Heart left ventricle (tissue), 16 donors: ENCODE results near the gene GATA2. TPM values are rescaled to one million over a fixed set of nuclear protein-coding genes. Genes with fewer than 3 reads are reported as not detected.

ENCODE experiments used
- ATAC-seq, 4 donors: fragments of 200-7000 bp; cut with Tn5 transposase; one replicate each; pipeline ENCODE4 v1.9.1; 2020 to 2022; ENCODE audit warnings: moderate library complexity in 4 of 4, mild to moderate bottlenecking in 3 of 4, moderate number of reproducible peaks in 1 of 4
- DNase-seq, 5 donors: peaks; one replicate each; pipeline ENCODE4 v3.0.0-alpha.2; 2020
- H3K27ac ChIP-seq, 12 donors: fragments of 200-600 bp; sonication (generic) in 4 of 12; one replicate each; pipeline versions ENCODE4 v1.5.0 to v1.8.0; 2016 to 2022; ENCODE audit warnings: mild to moderate bottlenecking in 2 of 12
- H3K27me3 ChIP-seq, 9 donors: fragments of 200-600 bp; sonication (generic) in 2 of 9; one replicate each; pipeline versions ENCODE4 v1.5.1 to v1.8.0; 2016 to 2022; ENCODE audit warnings: mild to moderate bottlenecking in 3 of 9
- H3K36me3 ChIP-seq, 9 donors: fragments of 200-600 bp; sonication (generic) in 2 of 9; one replicate each; pipeline versions ENCODE4 v1.5.0 to v1.8.0; 2018 to 2022; ENCODE audit warnings: mild to moderate bottlenecking in 2 of 9
- H3K4me1 ChIP-seq, 12 donors: fragments of 200-600 bp; sonication (generic) in 4 of 12; one replicate each; pipeline versions ENCODE4 v1.5.0 to v1.8.0; 2016 to 2022; ENCODE audit warnings: mild to moderate bottlenecking in 3 of 12
- H3K4me3 ChIP-seq, 12 donors: fragments of 200-600 bp; sonication (generic) in 4 of 12; one replicate each; pipeline versions ENCODE4 v1.5.0 to v1.8.0; 2017 to 2022; ENCODE audit warnings: mild to moderate bottlenecking in 9 of 12, moderate library complexity in 4 of 12
- H3K9me3 ChIP-seq, 12 donors: fragments of 200-600 bp; sonication (generic) in 4 of 12; one replicate each; pipeline versions ENCODE4 v1.5.0 to v1.8.0; 2016 to 2022; ENCODE audit warnings: mild to moderate bottlenecking in 1 of 12
- CTCF ChIP-seq, 12 donors: fragments of 200-600 bp; sonication (generic) in 4 of 12; IDR thresholded peaks; one replicate each; pipeline versions ENCODE4 v1.5.0 to v1.8.0; 2018 to 2022; ENCODE audit warnings: antibody characterized with exemption in 12 of 12, mild to moderate bottlenecking in 5 of 12
- POLR2A ChIP-seq, 2 donors: fragments of 450-650 bp; IDR thresholded peaks; one replicate each; pipeline ENCODE4 v1.6.1; 2017; ENCODE audit warnings: antibody characterized with exemption in 2 of 2, mild to moderate bottlenecking in 2 of 2, moderate library complexity in 2 of 2
- WGBS, 4 donors: extraction: QIAGEN DNeasy Blood & Tissue Kit in 2 of 4; methylation state at CpG; one replicate each; pipeline versions ENCODE4 v1.1.5 to v1.1.7; 2013 to 2018; 5-methylcytosine and 5-hydroxymethylcytosine counted together
- intact Hi-C, 10 donors: fragments of 100-400 bp; cut with DNase I; formaldehyde crosslinking; loops; one replicate each; pipeline versions ENCODE4 v1.11.1 to v1.14.2; 2022
- polyA plus RNA-seq, 2 donors: library from polyadenylated mRNA; stranded (reverse); fragments of 200-250 nt; gene quantifications; one replicate each; pipeline ENCODE4 v1.2.3, GENCODE V29; 2013
- total RNA-seq, 9 donors: library from RNA; depleted of rRNA in 2 of 9; stranded (reverse); fragments of >200 nt in 2 of 9; fragmentation: NEBNext Ultra II Directional in 3 of 9; extraction: Animal tissue kit (Norgen Biotek cat#: 25700) in 3 of 9; gene quantifications; one replicate each; pipeline versions ENCODE4 v1.1.0 to v1.2.4, GENCODE V29; 2016 to 2023
- donor health status: ischemic (EF 13 %, LVEDD 7.1; RV severe dilation, severe dysfunction).
- donor health status: healthy with polysubstance abuse.
- donor health status: DM: no; HTN: yes; CAD: no.
- donor health status: DM: no; HTN: no; CAD: no.
- donor health status: ischemic (EF 25% LVEDD 6.9; RV normal size, moderate dysfunction).
- donor health status: ischemic (EF 25% LVEDD 5.7; RV mildly dilated, moderate dysfunction).
- donor health status: healthy.
- donor health status: DM: yes; HTN: yes; CAD: no.
- donor health status: ischemic (EF 35%, LVEDD 5.7; RV mildly dilated, moderate dysfunction).
- donor health status: nonischemic (EF 11% LVEDD 7.7; RV severe dilation, severe dysfunction).
- donor health status: DM: yes; HTN: yes; CAD: no.
- donor health status: PGD.
- donor health status: ischemic (EF 29% LVEDD 5.4; RV normal size, mild dysfunction).
- donor health status: nonischemic (EF 23%, LVEDD 6.1; RV moderate dilation, normal function).

The GATA2 gene
- total and polyA plus RNA-seq, 11 donors: 6.0 to 30.7 (median 12.8) TPM

GRCh38 chr3:128515967-128516366 lies 23.0 kb upstream of the GATA2 start:
- WGBS, 4 donors: 90 to 96% (median 94%) methylated on average over 1 of the region's 1 CpG
- Histone ChIP-seq H3K27me3 (peaks cover 0 to 13% (median 0%) of the 10 kb centered on the region in 9 donors), H3K4me3 (no peak overlapping the region), H3K27ac (no peak overlapping the region), H3K36me3 (no peaks in the 10 kb centered on the region), H3K4me1 (no peaks in the 10 kb centered on the region), H3K9me3 (peaks cover 0 to 24% (median 8%) of the 10 kb centered on the region in 12 donors)
- ATAC-seq (no peak), DNase-seq (no peak)
- intact Hi-C loops: no loop called here
- no peak for TF ChIP-seq POLR2A (IDR thresholded peaks at IDR 0.05)
- no peak for TF ChIP-seq CTCF (IDR thresholded peaks at IDR 0.05)

GRCh38 chr3:128508852-128509251 lies 15.9 kb upstream of the GATA2 start:
- 86 to 91% (median 89%) methylated on average over 1 to 5 of the region's 5 CpGs for WGBS, 4 donors
- DNase-seq (no peak), ATAC-seq (no peak)
- peaks cover 0 to 11% (median 3%) of the 10 kb centered on the region in 12 donors for H3K9me3 ChIP-seq
- TF ChIP-seq CTCF (IDR thresholded peaks at IDR 0.05): no peak
- no peak for TF ChIP-seq POLR2A (IDR thresholded peaks at IDR 0.05)
- H3K27me3 ChIP-seq: peaks cover 0 to 9% (median 0%) of the 10 kb centered on the region in 9 donors
- H3K4me1 ChIP-seq: no peaks in the 10 kb centered on the region
- H3K4me3 ChIP-seq: no peak overlapping the region
- intact Hi-C loops: loop anchor here in 2 of 10 donors (10.0 kb wide), 2 partner anchors 76 to 414 kb away; no protein-coding TSS in a partner anchor
- H3K27ac ChIP-seq: no peak overlapping the region
- no peaks in the 10 kb centered on the region for H3K36me3 ChIP-seq

- intact Hi-C loops: loop anchor here in 2 of 10 donors (10.0 kb wide), 2 partner anchors 78 to 412 kb away; no protein-coding TSS in a partner anchor
- Histone ChIP-seq H3K27me3 (peaks cover 0 to 17% (median 0%) of the 10 kb centered on the region in 9 donors), H3K36me3 (no peaks in the 10 kb centered on the region), H3K27ac (no peak overlapping the region), H3K9me3 (peaks cover 0 to 6% (median 0%) of the 10 kb centered on the region in 12 donors), H3K4me1 (no peaks in the 10 kb centered on the region), H3K4me3 (no peak overlapping the region)
- TF ChIP-seq POLR2A (IDR thresholded peaks at IDR 0.05): no peak
- no peak for TF ChIP-seq CTCF (IDR thresholded peaks at IDR 0.05)
- ATAC-seq (no peak), DNase-seq (no peak)
- 70 to 93% (median 78%) methylated on average over 2 of the region's 2 CpGs for WGBS, 4 donors
Measured at GRCh38 chr3:128506754-128507153, 13.8 kb upstream of the GATA2 start.

GRCh38 chr3:128505771-128506170 lies 12.8 kb upstream of the GATA2 start:
- peaks cover 0 to 27% (median 0%) of the 10 kb centered on the region in 9 donors for H3K27me3 ChIP-seq
- DNase-seq: no peak
- no peak for TF ChIP-seq CTCF (IDR thresholded peaks at IDR 0.05)
- TF ChIP-seq POLR2A (IDR thresholded peaks at IDR 0.05): no peak
- H3K4me3 ChIP-seq: no peak overlapping the region
- H3K9me3 ChIP-seq: peaks cover 0 to 6% (median 0%) of the 10 kb centered on the region in 12 donors
- 84 to 98% (median 95%) methylated on average over 3 of the region's 3 CpGs for WGBS, 4 donors
- intact Hi-C loops: loop anchor here in 2 of 10 donors (2.0 to 10.0 kb wide), 3 partner anchors 35 to 411 kb away; no protein-coding TSS in a partner anchor
- no peaks in the 10 kb centered on the region for H3K36me3 ChIP-seq
- no peak overlapping the region for H3K27ac ChIP-seq
- ATAC-seq: no peak
- no peaks in the 10 kb centered on the region for H3K4me1 ChIP-seq
